HG03025 (cell line): Measurements from ENCODE around the gene DBNDD2.

Source experiments
- ATAC-seq: cut with Tn5 transposase; IDR thresholded peaks from one replicate; pipeline ENCODE4 v1.9.1; 2021; ENCODE audit warnings: mild to moderate bottlenecking, moderate library complexity; ENCODE audit not compliant: unreplicated experiment, low FRiP score

The DBNDD2 gene

GRCh38 chr20:45413479-45413878 is 5.4 kb downstream of the DBNDD2 start:
- ATAC-seq: no peak

- peak; percentile 54 for ATAC-seq
These were observed 7.9 kb downstream of the DBNDD2 start, which contains the start of gene PIGT for GRCh38 chr20:45415822-45416637. Gene PIGT, plus strand, starts transcription at chr20:45416141. Its CDS starts 16 bp downstream, at chr20:45416157.

GRCh38 chr20:45416917-45417316 is 8.8 kb downstream of the DBNDD2 start:
- ATAC-seq: no peak

DNA sequence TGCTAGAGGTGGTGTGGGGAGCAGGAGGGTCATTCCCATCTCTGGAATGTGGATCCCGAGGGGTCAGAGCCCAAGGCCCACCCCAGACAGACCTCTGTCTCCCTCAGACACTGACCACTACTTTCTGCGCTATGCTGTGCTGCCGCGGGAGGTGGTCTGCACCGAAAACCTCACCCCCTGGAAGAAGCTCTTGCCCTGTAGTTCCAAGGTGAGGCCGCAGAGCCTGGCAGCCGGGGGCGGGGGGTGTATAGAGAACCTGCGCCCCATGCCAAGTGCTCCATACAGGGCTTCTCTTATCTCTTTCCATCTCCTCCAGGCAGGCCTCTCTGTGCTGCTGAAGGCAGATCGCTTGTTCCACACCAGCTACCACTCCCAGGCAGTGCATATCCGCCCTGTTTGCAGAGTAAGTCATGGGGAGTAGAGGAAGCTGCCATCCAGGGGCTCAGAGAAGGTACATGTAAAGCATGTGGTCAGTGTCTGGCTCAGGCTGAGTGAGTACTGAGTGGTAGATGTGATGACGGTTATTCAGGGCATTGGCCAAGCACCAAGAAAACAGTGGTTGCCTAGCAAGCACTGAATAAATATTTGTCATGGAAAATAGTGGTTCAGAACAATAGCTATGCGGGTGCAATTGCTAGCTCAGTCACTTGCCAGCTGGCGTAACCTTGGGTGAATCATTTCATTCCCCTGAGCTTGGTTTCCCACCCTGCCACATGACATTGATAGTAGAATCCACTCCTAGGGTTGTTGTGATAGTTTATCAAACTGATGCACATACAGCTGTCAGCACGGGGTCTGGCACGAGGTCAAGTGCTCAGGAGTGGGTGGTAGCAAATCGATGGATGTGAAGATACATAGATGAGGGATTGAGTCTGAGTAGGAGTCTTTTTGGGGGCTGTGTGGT is 11.4 kb downstream of the DBNDD2 start:
- no peak for ATAC-seq

GRCh38 chr20:45420125-45420524 is 12.0 kb downstream of the DBNDD2 start:
- no peak for ATAC-seq

GRCh38 chr20:45423700-45424099 is 15.6 kb downstream of the DBNDD2 start:
- no peak for ATAC-seq

DNA sequence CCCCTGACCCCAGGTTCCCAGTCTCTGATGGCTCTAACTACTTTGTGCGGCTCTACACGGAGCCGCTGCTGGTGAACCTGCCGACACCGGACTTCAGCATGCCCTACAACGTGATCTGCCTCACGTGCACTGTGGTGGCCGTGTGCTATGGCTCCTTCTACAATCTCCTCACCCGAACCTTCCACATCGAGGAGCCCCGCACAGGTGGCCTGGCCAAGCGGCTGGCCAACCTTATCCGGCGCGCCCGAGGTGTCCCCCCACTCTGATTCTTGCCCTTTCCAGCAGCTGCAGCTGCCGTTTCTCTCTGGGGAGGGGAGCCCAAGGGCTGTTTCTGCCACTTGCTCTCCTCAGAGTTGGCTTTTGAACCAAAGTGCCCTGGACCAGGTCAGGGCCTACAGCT is 17.5 kb downstream of the DBNDD2 start:
- no peak for ATAC-seq

GRCh38 chr20:45426320-45427016 is 18.4 kb downstream of the DBNDD2 start:
- ATAC-seq: no peak

DNA sequence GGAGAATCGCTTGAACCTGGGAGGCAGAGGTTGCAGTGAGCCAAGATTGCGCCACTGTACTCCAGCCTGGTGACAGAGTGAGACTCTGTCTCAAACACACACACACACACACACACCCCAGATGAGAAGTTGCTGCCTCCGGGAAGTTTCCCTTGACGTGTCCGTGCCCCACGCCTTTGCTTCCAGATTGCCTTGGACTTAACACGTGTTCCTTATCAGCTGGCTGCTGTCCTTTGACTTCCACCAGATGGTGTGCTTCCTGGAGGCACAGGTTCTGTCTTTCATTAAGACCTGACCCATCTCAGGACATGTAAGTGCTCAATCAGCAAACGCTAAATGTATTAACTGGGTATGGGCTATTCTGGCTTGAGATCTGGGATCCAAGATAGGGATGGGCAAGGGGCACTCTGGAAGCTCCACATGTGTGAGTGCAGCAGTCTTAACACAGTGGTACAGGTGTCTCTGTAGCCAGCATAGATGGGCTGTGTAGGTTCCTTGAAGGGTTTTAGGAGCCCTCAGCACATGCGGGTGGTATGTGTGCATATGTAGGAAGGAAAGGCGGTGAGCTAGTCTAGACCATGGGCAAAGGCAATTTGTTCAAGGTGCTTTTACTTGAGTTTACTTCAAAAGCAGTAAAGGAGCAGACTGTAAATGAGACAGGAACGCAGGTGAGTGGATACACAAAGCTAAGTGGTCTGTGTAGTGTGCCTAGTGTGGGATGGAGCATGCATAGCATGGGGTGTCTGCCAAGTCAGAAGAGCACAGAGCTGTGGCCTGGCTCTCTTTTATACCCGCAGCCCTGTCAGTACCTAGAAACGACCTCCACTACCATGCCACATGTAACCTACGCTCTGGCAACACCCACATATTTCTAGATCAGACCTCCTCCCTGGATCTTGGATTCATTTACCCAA is 19.4 kb downstream of the DBNDD2 start:
- ATAC-seq: no peak

- no peak for ATAC-seq
These were observed 21.5 kb downstream of the DBNDD2 start for GRCh38 chr20:45429618-45430017.

DNA sequence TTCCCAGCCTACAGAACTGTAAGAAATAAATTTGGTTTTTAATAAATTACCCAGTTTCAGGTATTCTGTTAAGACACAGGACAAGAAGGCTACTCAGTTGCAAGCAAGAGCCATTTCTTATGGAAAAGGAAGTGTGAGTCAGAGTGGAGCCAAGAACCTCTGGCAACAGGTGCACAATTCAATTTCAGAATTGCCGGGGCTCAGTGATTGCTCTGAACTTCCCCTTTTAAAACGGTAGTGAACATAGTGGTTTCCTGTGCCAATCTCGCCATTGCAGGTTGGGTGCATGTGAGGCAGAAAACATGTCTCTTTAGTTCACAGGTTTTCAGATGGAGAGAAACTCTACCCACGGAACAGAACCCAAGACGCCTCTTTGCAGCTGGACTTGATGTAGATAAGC is 24.2 kb downstream of the DBNDD2 start:
- no peak for ATAC-seq

DNA sequence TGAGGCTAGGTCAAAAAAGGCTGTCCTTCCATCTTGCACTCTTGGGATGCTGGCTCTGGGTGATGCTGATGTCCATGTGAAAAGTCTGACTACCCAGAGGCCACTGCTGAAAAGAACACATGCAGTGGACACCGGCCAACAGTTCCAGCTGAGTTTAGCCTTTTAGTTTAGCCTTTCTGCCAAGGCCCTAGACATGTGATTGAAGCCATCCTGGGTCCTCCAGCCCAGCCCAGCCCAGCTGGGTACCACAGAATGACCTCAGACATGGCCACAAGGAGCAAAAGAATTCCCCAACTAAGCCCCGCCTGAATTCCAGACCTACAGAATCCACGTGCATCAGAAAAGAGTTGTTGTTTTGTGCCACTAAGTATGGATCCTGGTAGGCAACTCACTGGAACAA is 25.2 kb downstream of the DBNDD2 start:
- no peak for ATAC-seq

GRCh38 chr20:45433976-45434375 is 25.9 kb downstream of the DBNDD2 start:
- no peak for ATAC-seq

GRCh38 chr20:45436732-45437485 is 28.8 kb downstream of the DBNDD2 start:
- ATAC-seq: peak; percentile 78

- no peak for ATAC-seq
These were observed 32.3 kb downstream of the DBNDD2 start for GRCh38 chr20:45440424-45440823.

GRCh38 chr20:45440891-45441685 is 33.0 kb downstream of the DBNDD2 start:
- no peak for ATAC-seq

DNA sequence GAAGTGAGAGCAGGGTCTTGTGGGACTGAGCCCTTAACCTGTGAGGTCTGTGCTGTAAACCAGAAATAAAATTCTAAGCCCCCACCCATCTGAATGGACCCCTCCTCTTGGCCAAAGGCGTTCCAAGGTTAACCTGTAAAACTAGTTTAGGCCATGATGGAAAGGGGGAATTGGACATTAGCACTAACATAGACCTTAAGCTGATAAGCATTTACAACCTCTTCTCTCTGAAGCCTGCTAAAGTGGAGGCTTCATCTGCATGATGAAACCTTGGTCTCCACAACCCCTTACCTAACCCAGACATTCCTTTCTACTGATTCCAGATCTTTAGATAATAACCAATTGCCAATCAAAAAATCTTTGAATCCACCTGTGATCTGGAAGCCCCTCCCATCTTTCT is 33.7 kb downstream of the DBNDD2 start:
- ATAC-seq: no peak

GRCh38 chr20:45444050-45444449 is 36.0 kb downstream of the DBNDD2 start:
- no peak for ATAC-seq
